H7 (cell line): ENCODE measurements around the gene SCUBE1. TPM values are rescaled to one million over a fixed set of nuclear protein-coding genes. Genes with fewer than 3 reads are reported as not detected.

Experiments
- DNase-seq: peaks from one replicate; pipeline ENCODE4 v3.0.0; 2012
- H3K27me3 ChIP-seq: 2 replicates; pipeline ENCODE4 v1.6.0; 2011; ENCODE audit warnings: mild to moderate bottlenecking, low read length; ENCODE audit not compliant: control insufficient read depth, insufficient read depth
- H3K36me3 ChIP-seq: replicated peaks from 2 replicates; pipeline ENCODE4 v1.5.1; 2011; ENCODE audit warnings: low read length; ENCODE audit not compliant: control insufficient read depth, insufficient read depth
- H3K4me3 ChIP-seq: 2 replicates; pipeline ENCODE4 v1.5.1; 2011; ENCODE audit warnings: low read depth, mild to moderate bottlenecking, control low read depth, low read length, moderate library complexity; ENCODE audit not compliant: insufficient read depth
- total RNA-seq: library from RNA; depleted of rRNA; stranded (reverse); fragments of >200 nt; shearing (Covaris generic); gene quantifications from 2 replicates; pipeline ENCODE4 v1.2.3, GENCODE V29; 2014

SCUBE1 gene
- total RNA-seq, 1 experiment from 2014 or later = 0.45 TPM

- no peak for DNase-seq
- no peak overlapping the region for H3K4me3 ChIP-seq
- H3K36me3 ChIP-seq = no peaks in the 10 kb centered on the region
- no peaks in the 10 kb centered on the region for H3K27me3 ChIP-seq
Observed at GRCh38 chr22:43277091-43277490, 66.1 kb downstream of the SCUBE1 start.

GRCh38 chr22:43276321-43276720 is 66.9 kb downstream of the SCUBE1 start:
- Histone ChIP-seq H3K27me3 (no peaks in the 10 kb centered on the region), H3K4me3 (no peak overlapping the region), H3K36me3 (no peaks in the 10 kb centered on the region)
- DNase-seq = no peak

GRCh38 chr22:43275545-43276317 is 67.4 kb downstream of the SCUBE1 start:
- H3K27me3 ChIP-seq = no peaks in the 10 kb centered on the region
- no peaks in the 10 kb centered on the region for H3K36me3 ChIP-seq
- H3K4me3 ChIP-seq = no peak overlapping the region
- DNase-seq = peak; percentile 85

- Histone ChIP-seq H3K36me3 (no peaks in the 10 kb centered on the region), H3K27me3 (no peaks in the 10 kb centered on the region), H3K4me3 (no peak overlapping the region)
- no peak for DNase-seq
Observed at GRCh38 chr22:43274595-43275240, 68.5 kb downstream of the SCUBE1 start.

- DNase-seq = peak; percentile 95
- no peaks in the 10 kb centered on the region for H3K36me3 ChIP-seq
- no peaks in the 10 kb centered on the region for H3K27me3 ChIP-seq
- H3K4me3 ChIP-seq = no peak overlapping the region
Observed at GRCh38 chr22:43273902-43274484, 69.2 kb downstream of the SCUBE1 start.

GRCh38 chr22:43272869-43273318 is 70.3 kb downstream of the SCUBE1 start:
- Histone ChIP-seq H3K36me3 (no peaks in the 10 kb centered on the region), H3K4me3 (no peak overlapping the region), H3K27me3 (no peaks in the 10 kb centered on the region)
- DNase-seq = peak; percentile 71

GRCh38 chr22:43272301-43272700 is 70.9 kb downstream of the SCUBE1 start:
- no peak overlapping the region for H3K4me3 ChIP-seq
- no peak for DNase-seq
- no peaks in the 10 kb centered on the region for H3K27me3 ChIP-seq
- H3K36me3 ChIP-seq = no peaks in the 10 kb centered on the region

DNA sequence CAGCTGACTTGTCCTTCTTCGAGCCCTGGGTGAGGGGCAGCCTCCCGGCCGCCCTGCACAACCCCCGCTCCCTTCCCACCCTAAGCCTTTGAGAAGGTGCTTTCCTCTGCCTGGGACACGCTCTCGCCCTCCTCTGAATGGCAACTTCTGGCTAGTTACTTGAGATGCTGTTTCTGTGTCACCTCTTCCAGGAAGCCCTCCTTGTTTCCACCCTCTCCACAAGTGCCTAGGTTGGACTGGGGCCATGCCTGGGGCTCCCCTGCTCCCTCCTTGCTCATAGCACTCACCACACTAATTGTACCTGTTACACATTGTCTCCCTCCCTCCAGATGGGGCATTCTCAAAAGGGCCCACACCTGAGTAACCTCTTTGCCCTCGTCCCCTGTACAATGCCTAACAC is 72.2 kb downstream of the SCUBE1 start:
- Histone ChIP-seq H3K36me3 (no peaks in the 10 kb centered on the region), H3K27me3 (no peaks in the 10 kb centered on the region), H3K4me3 (no peak overlapping the region)
- DNase-seq = no peak

- peak; percentile 94 for DNase-seq
- no peaks in the 10 kb centered on the region for H3K27me3 ChIP-seq
- H3K36me3 ChIP-seq = no peaks in the 10 kb centered on the region
- H3K4me3 ChIP-seq = no peak overlapping the region
Observed at GRCh38 chr22:43270314-43270908, 72.8 kb downstream of the SCUBE1 start.

GRCh38 chr22:43269646-43270045 is 73.5 kb downstream of the SCUBE1 start:
- Histone ChIP-seq H3K36me3 (no peaks in the 10 kb centered on the region), H3K4me3 (no peak overlapping the region), H3K27me3 (no peaks in the 10 kb centered on the region)
- no peak for DNase-seq

DNA sequence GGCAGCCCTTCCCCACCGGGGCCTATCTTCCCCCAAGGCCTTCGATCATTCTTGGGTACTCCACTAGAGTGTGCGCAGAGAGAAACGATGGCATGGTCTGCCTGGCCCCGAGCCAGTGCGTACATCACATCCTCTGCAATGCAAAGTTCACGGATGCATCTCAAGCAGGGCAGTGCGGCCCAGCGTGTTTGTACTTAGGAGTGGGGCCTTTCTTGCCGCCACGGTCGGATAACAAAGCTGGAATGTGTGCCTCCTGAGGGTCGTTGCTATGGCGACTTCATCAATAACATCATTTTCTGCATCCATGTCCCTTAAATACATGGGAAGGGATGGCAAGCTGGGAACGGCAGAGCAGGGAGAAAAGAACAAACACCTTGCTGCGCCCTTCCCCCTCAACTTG is 73.9 kb downstream of the SCUBE1 start:
- DNase-seq = peak; percentile 71
- H3K4me3 ChIP-seq = no peak overlapping the region
- H3K27me3 ChIP-seq = no peaks in the 10 kb centered on the region
- no peaks in the 10 kb centered on the region for H3K36me3 ChIP-seq

DNA sequence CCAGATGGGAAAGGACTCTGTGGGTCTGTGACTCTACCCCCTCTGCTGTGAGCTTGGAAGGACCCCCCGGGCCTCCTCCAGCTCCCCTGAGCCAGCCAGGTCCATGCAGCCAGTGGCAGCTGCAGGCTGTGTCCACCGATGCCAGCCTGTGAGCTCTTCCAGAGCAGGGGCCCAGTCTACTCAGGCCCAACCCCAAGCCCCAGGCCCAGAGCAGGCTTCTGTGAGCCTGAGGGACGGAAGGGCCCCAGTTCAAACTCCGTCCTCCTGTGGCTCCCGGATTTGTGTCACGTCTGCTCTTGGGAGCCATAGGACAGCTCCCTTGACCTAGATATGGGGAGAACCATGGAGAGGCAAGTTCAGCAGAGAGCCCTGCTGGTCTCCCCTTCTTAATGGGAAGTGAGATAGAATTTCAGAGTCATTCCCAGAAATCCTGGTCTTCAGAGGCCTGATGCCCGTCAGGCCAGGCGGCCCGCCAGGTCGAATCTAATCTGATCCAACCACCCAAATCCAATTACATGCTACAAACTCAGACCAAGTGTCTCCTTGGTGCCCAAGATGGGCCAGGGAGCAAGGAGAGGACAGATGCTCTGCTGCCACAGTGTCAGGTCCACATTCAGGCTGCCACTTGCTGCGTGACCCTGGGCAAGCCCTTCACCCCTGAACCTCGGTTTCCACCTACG is 75.1 kb downstream of the SCUBE1 start:
- H3K4me3 ChIP-seq = no peak overlapping the region
- H3K27me3 ChIP-seq = no peaks in the 10 kb centered on the region
- DNase-seq = no peak
- no peaks in the 10 kb centered on the region for H3K36me3 ChIP-seq

DNA sequence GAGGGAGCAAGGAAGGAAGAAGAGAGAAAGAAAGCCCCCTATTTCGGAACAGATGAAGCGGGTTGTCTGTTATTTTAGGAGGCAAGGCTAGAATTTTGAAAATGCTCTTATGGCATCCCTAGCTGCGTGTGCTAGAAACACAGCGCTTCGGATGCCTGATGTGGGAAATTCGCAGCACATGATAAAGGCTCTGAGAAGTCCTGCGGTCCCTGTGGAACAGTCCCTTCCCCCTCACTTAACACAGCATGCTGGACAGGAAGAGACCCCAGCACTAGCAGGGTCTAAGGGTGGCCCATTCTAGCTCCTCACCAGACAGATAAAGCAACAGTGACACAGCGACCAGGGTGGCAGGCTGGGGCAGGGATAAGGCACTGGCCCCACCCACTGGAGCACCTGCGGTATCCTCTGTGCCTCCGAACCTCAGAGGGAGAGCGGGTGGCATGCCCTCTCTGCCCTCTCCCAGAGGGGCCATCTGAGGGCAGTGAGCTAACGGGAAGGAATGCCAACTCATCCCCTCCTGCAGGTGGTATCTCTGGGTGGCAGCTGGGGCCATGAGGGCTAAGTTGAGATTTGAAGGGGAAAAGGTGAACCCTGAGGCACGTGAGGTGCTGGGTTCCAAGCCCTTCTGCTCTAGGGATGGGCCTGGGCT is 75.7 kb downstream of the SCUBE1 start:
- no peak overlapping the region for H3K4me3 ChIP-seq
- DNase-seq = no peak
- H3K27me3 ChIP-seq = no peaks in the 10 kb centered on the region
- no peaks in the 10 kb centered on the region for H3K36me3 ChIP-seq

DNA sequence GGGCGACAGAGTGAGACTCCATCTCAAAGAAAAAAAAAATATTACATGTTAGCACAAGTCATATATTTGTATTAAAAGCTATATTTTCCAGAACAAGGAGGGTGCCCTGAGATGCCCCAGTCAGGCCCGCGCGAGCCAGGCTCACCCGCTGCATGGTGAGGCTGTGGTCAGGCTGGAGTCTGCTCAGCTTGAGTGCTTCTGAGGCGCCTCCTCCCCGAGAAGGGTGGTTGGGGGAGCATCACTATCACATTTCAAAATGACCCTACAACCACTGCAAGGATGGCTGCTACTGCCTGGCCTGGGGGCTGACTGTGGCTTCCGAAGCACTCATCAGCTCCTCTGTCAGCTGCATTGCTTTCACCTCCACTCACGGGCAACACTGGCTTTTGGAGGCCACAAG is 77.1 kb downstream of the SCUBE1 start:
- Histone ChIP-seq H3K36me3 (no peaks in the 10 kb centered on the region), H3K27me3 (no peaks in the 10 kb centered on the region), H3K4me3 (no peak overlapping the region)
- DNase-seq = no peak
